K562 (cell line): ENCODE measurements around the gene TP53BP2. TPM values are rescaled to one million over a fixed set of nuclear protein-coding genes. Genes with fewer than 3 reads are reported as not detected.

ENCODE experiments used
- ATAC-seq: fragments of 200-7000 bp; cut with Tn5 transposase; 3 replicates; pipeline ENCODE4 v1.9.1; 2020; ENCODE audit warnings: moderate library complexity
- BruUV-seq: library from RNA; stranded (reverse); fragments of 400-500 nt; replicated peaks from 2 replicates; lab custom pipeline; 2021; lab: Mats Ljungman, UMichigan
- CTCF ChIA-PET: fragments of 300-600 bp; formaldehyde crosslinking; extraction: SDS; loops from one replicate; lab custom pipeline; 2021; ENCODE audit warnings: low intra/inter-chr PET ratio; lab: Yijun Ruan, JAX
- POLR2A ChIA-PET: fragments of 300-600, 350-650 bp; sonication (Branson Sonifier 250); formaldehyde crosslinking; extraction: SDS; loops from one replicate; lab custom pipeline; 2021; ENCODE audit warnings: antibody characterized with exemption, inconsistent platforms; lab: Yijun Ruan, JAX
- DNase-seq, 4 experiments: peaks; one replicate each; pipeline versions ENCODE4 v3.0.0 to v3.0.0-alpha.2; 2011 to 2018; ENCODE audit warnings: low spot score in 3 of 4, mixed read lengths in 3 of 4; ENCODE audit errors: extremely low read depth in 1 of 4
- FAIRE-seq: peaks from 2 replicates; lab custom pipeline; 2011; peaks lifted over from hg19 to GRCh38; lab: Jason Lieb, UNC
- H2AFZ ChIP-seq: 2 replicates; pipeline ENCODE4 v1.6.0; 2011; ENCODE audit warnings: low read depth, low read length, control low read depth, inconsistent platforms
- H3K27ac ChIP-seq: fragments of 200-600 bp; 3 replicates; pipeline ENCODE4 v1.8.0; 2011; ENCODE audit warnings: low read depth, mild to moderate bottlenecking, control low read depth, inconsistent platforms, low read length, moderate library complexity, mixed read lengths; ENCODE audit errors: extremely low read depth
- H3K27me3 ChIP-seq, 2 experiments: fragments of 300-600 bp in 1 of 2; 2 replicates in 1 of 2; 3 replicates in 1 of 2; pipeline versions ENCODE4 v1.6.0 to v1.8.0; 2011; ENCODE audit warnings: inconsistent platforms in 2 of 2, low read length in 2 of 2, mild to moderate bottlenecking in 1 of 2, mixed read lengths in 1 of 2, moderate library complexity in 1 of 2; ENCODE audit not compliant: control insufficient read depth in 2 of 2, insufficient read depth in 2 of 2
- H3K36me3 ChIP-seq: fragments of 300-600 bp; 3 replicates; pipeline ENCODE4 v1.8.0; 2011; ENCODE audit warnings: mild to moderate bottlenecking, low read length, inconsistent platforms; ENCODE audit not compliant: control insufficient read depth, insufficient read depth
- H3K4me1 ChIP-seq, 2 experiments: fragments of 200-600 bp in 1 of 2; replicated peaks in 1 of 2; 2 replicates in 1 of 2; 3 replicates in 1 of 2; pipeline versions ENCODE4 v1.5.1 to v1.8.0; 2011; ENCODE audit warnings: inconsistent platforms in 2 of 2, low read length in 2 of 2, mild to moderate bottlenecking in 1 of 2, mixed read lengths in 1 of 2, moderate library complexity in 1 of 2; ENCODE audit not compliant: control insufficient read depth in 2 of 2, insufficient read depth in 2 of 2
- H3K4me2 ChIP-seq: 2 replicates; pipeline ENCODE4 v1.6.1; 2011; ENCODE audit warnings: low read length, control low read depth, inconsistent platforms, mixed read lengths; ENCODE audit not compliant: insufficient read depth
- H3K4me3 ChIP-seq: fragments of 200-600 bp; sonication (generic), shearing (Covaris generic); 2 replicates; pipeline ENCODE4 v1.5.1; 2016; ENCODE audit warnings: control low read depth, inconsistent platforms
- H3K79me2 ChIP-seq: fragments of 200-600 bp; 3 replicates; pipeline ENCODE4 v1.8.0; 2011; ENCODE audit warnings: low read length, inconsistent platforms; ENCODE audit not compliant: control insufficient read depth, insufficient read depth
- H3K9ac ChIP-seq, 2 experiments: 2 replicates each; pipeline versions ENCODE4 v1.6.0 to v1.6.1; 2011; ENCODE audit warnings: low read depth in 2 of 2, low read length in 2 of 2, control low read depth in 1 of 2, inconsistent platforms in 1 of 2, mild to moderate bottlenecking in 1 of 2, mixed read lengths in 1 of 2; ENCODE audit not compliant: insufficient read depth in 1 of 2
- H3K9me1 ChIP-seq: one replicate; pipeline ENCODE4 v1.6.0; 2011; ENCODE audit warnings: inconsistent platforms, mild to moderate bottlenecking, low read length, moderate library complexity; ENCODE audit not compliant: control insufficient read depth, insufficient read depth
- H3K9me3 ChIP-seq: replicated peaks from 2 replicates; pipeline ENCODE4 v1.5.1; 2011; ENCODE audit warnings: low read depth, low read length, inconsistent platforms; ENCODE audit not compliant: control insufficient read depth, insufficient read depth
- H4K20me1 ChIP-seq: replicated peaks from 2 replicates; pipeline ENCODE4 v1.6.1; 2011; ENCODE audit warnings: low read length, inconsistent platforms, mixed read lengths; ENCODE audit not compliant: control insufficient read depth, insufficient read depth
- HDAC8 ChIP-seq: fragments of 450-650 bp; IDR thresholded peaks from 2 replicates; pipeline ENCODE4 v1.6.1; 2016; ENCODE audit warnings: mild to moderate bottlenecking, missing genetic modification characterization, moderate library complexity, missing compliant biosample characterization
- HMG20A ChIP-seq: fragments of 450-650 bp; formaldehyde crosslinking; conservative IDR thresholded peaks from 2 replicates; pipeline ENCODE4 v1.4.0; 2020; ENCODE audit warnings: mild to moderate bottlenecking, mixed read lengths
- HSF4 ChIP-seq: fragments of 250-450 bp; sonication (Bioruptor Pico); IDR thresholded peaks from 2 replicates; pipeline ENCODE4 v2.1.2; 2022; ENCODE audit warnings: mild to moderate bottlenecking, moderate library complexity, borderline replicate concordance
- MEF2D ChIP-seq: conservative IDR thresholded peaks from 2 replicates; pipeline ENCODE4 v1.6.1; 2016; ENCODE audit warnings: low read depth, missing genetic modification characterization, missing compliant biosample characterization
- MYBL2 ChIP-seq, 2 experiments: fragments of 450-650 bp in 1 of 2; sonication (generic) in 1 of 2; formaldehyde crosslinking in 1 of 2; IDR thresholded peaks; 2 replicates each; pipeline versions ENCODE4 v1.6.1 to v1.8.1; 2017 to 2022; ENCODE audit warnings: borderline replicate concordance in 1 of 2, inconsistent platforms in 1 of 2, low read depth in 1 of 2, mild to moderate bottlenecking in 1 of 2, missing genetic modification reagents in 1 of 2, moderate library complexity in 1 of 2
- NBN ChIP-seq: fragments of 450-650 bp; IDR thresholded peaks from 2 replicates; pipeline ENCODE4 v1.6.1; 2016; ENCODE audit warnings: low read depth, mild to moderate bottlenecking
- PTBP1 ChIP-seq: fragments of 200-400 bp; formaldehyde crosslinking; IDR thresholded peaks from 2 replicates; pipeline ENCODE4 v1.6.1; 2017; ENCODE audit warnings: low read depth, low read length
- PTTG1 ChIP-seq: fragments of 450-650 bp; IDR thresholded peaks from 2 replicates; pipeline ENCODE4 v1.6.1; 2016; ENCODE audit warnings: low read depth, mild to moderate bottlenecking, missing genetic modification characterization, missing compliant biosample characterization
- RNF2 ChIP-seq: sonication (generic); IDR thresholded peaks from 2 replicates; pipeline ENCODE4 v1.6.1; 2016
- SMAD3 ChIP-seq: fragments of 450-650 bp; formaldehyde crosslinking; conservative IDR thresholded peaks from 2 replicates; pipeline ENCODE4 v1.4.0; 2020; ENCODE audit warnings: mild to moderate bottlenecking
- ZBTB2 ChIP-seq: fragments of 450-650 bp; IDR thresholded peaks from 2 replicates; pipeline ENCODE4 v1.6.1; 2016; ENCODE audit warnings: antibody characterized with exemption
- ZBTB49 ChIP-seq: sonication (generic); formaldehyde crosslinking; IDR thresholded peaks from 2 replicates; pipeline ENCODE4 v1.8.0; 2022; ENCODE audit warnings: missing genetic modification reagents, mild to moderate bottlenecking, borderline replicate concordance
- ZBTB9 ChIP-seq: fragments of 450-650 bp; formaldehyde crosslinking; IDR thresholded peaks from 2 replicates; pipeline ENCODE4 v1.4.0; 2020; ENCODE audit warnings: mild to moderate bottlenecking, moderate library complexity
- ZFX ChIP-seq: sonication (generic); formaldehyde crosslinking; IDR thresholded peaks from 2 replicates; pipeline ENCODE4 v1.8.0; 2022; ENCODE audit warnings: mild to moderate bottlenecking, missing genetic modification reagents, moderate library complexity
- ZNF224 ChIP-seq: sonication (generic); formaldehyde crosslinking; IDR thresholded peaks from 2 replicates; pipeline ENCODE4 v1.8.0; 2022; ENCODE audit warnings: mild to moderate bottlenecking, missing genetic modification reagents
- WGBS: fragments of 100-300 bp; shearing (Covaris generic); methylation state at CpG from one replicate; pipeline ENCODE4 v1.1.6; 2016; ENCODE audit warnings: low coverage, mixed read lengths; ENCODE audit not compliant: insufficient coverage; ENCODE audit errors: missing lambda C conversion rate; 5-methylcytosine and 5-hydroxymethylcytosine counted together
- in situ Hi-C: fragments of 300-500 bp; cut with MboI; formaldehyde crosslinking; loops from 4 replicates; pipeline ENCODE4 v1.15.0; 2018; ENCODE audit warnings: inconsistent platforms, mixed read lengths
- intact Hi-C: fragments of 100-400 bp; cut with micrococcal nuclease; formaldehyde crosslinking; loops from 2 replicates; pipeline ENCODE4 v1.14.2; 2022
- polyA plus RNA-seq, 8 experiments: library from polyadenylated mRNA; depleted of rRNA in 4 of 8; stranded (reverse) in 5 of 8; unstranded in 3 of 8; fragments of >200 nt; fragmentation: Nextera tagmentation in 2 of 8; fragmentation: Illumina TruSeq in 1 of 8; extraction: Ambion mirVana in 2 of 8; extraction: Trizol in 1 of 8; gene quantifications; 2 replicates each; pipeline versions ENCODE4 v1.2.1 to v1.2.3, GENCODE V29; 2011 to 2014; ENCODE audit warnings: inconsistent platforms in 1 of 8, missing spikeins in 1 of 8
- total RNA-seq, 7 experiments: library from RNA; depleted of rRNA in 6 of 7; stranded (reverse); fragments of >200 nt in 6 of 7; fragmentation: Illumina TruSeq in 2 of 7; extraction: Trizol in 2 of 7; gene quantifications; 2 replicates each; pipeline versions ENCODE4 v1.2.1 to v1.2.3, GENCODE V29; 2011 to 2021; ENCODE audit warnings: low replicate concordance in 1 of 7

TP53BP2 gene
- total and polyA plus RNA-seq, 9 of the 15 experiments (the other 6 are each of a cell fraction or from before 2014, with no cell fraction given), result 17.0 to 69.6 (median 40.1) TPM

- POLR2A ChIA-PET, result interaction anchor here (0.6 to 3.5 kb wide), 4 partner anchors 9 to 259 kb away, joined by 3 to 22 read pairs (median 4); no protein-coding TSS in a partner anchor
- Histone ChIP-seq H3K27ac (peak overlapping the region; percentile 69), H3K4me3 (no peak overlapping the region), H3K9me3 (no peaks in the 10 kb centered on the region), H3K4me1 (peaks cover 23 to 29% of the 10 kb centered on the region in 2 experiments), H2AFZ (peak overlapping the region; percentile 85), H4K20me1 (peaks cover 4% of the 10 kb centered on the region; the same call in 1 of the 2 replicates), H3K79me2 (peaks cover 36% of the 10 kb centered on the region), H3K4me2 (peak overlapping the region; percentile 66), H3K9ac (peak overlapping the region; percentile 46 to 53; a peak in 3 of 4 replicates), H3K36me3 (peaks cover 7% of the 10 kb centered on the region; the same call in 1 of the 3 replicates), H3K9me1 (no peaks in the 10 kb centered on the region), H3K27me3 (no peaks in the 10 kb centered on the region)
- intact Hi-C loops, result loop anchor here (5.0 kb wide), 1 partner anchor 484 kb away; the partner anchor contains the start of gene NVL
- FAIRE-seq, result peak; percentile 52
- in situ Hi-C loops, result no loop called here
- 5% methylated on average over 4 of the region's 4 CpGs for whole genome bisulfite sequencing
- ATAC-seq, result no peak
- CTCF ChIA-PET, result no interaction called here
- no TSS peak for BruUV-seq
- DNase-seq, result peak in 1 of 4 experiments; percentile 80
- TF ChIP-seq HDAC8 (tag) (no peak), MEF2D (tag) (peak; percentile 67; the same call in 1 of the 2 replicates), PTTG1 (tag) (no peak), MYBL2 (IDR thresholded peaks at IDR 0.05; ENCODE audit: low read depth) (peak; percentile 26; the same call in 1 of the 2 replicates), MYBL2 (CRISPR knock-in tag; IDR thresholded peaks at IDR 0.05; ENCODE audit: borderline replicate concordance) (no peak), ZBTB49 (CRISPR knock-in tag) (0 out of 2 replicates have a peak, but pooled peaks have one; percentile 26), ZFX (CRISPR knock-in tag) (peak; percentile 29; the same call in 1 of the 2 replicates), PTBP1 (no peak), NBN (0 out of 2 replicates have a peak, but pooled peaks have one; percentile 69), HMG20A (CRISPR knock-in tag) (no peak), RNF2 (no peak), ZNF224 (no peak), SMAD3 (CRISPR knock-in tag) (no peak), ZBTB2 (peak; percentile 20; the same call in 1 of the 2 replicates), ZBTB9 (CRISPR knock-in tag) (peak; percentile 56; the same call in 1 of the 2 replicates), HSF4 (CRISPR knock-in tag) (0 out of 2 replicates have a peak, but pooled peaks have one; percentile 49)
Measured at GRCh38 chr1:223847781-223848345, 2.1 kb upstream of the TP53BP2 start.
